HFFc6 (cell line): ENCODE results near the gene RASA3. TPM values are rescaled to one million over a fixed set of nuclear protein-coding genes. Genes with fewer than 3 reads are reported as not detected.

ENCODE experiments used
- DNase-seq: peaks from one replicate; pipeline ENCODE4 v3.0.0-alpha.2; 2018
- H3K27ac Mint-ChIP-seq: 2 replicates; pipeline ENCODE4 v1.8.0; 2020; ENCODE audit warnings: mild to moderate bottlenecking, mixed read lengths
- H3K27me3 Mint-ChIP-seq: 2 replicates; pipeline ENCODE4 v1.8.0; 2021; ENCODE audit warnings: mild to moderate bottlenecking, moderate library complexity, mixed read lengths; ENCODE audit not compliant: insufficient read depth
- H3K36me3 Mint-ChIP-seq: 2 replicates; pipeline ENCODE4 v1.8.0; 2021; ENCODE audit warnings: low read depth, mixed read lengths
- H3K4me1 Mint-ChIP-seq: 2 replicates; pipeline ENCODE4 v1.8.0; 2020; ENCODE audit warnings: low read depth, mixed read lengths
- H3K4me3 Mint-ChIP-seq: 2 replicates; pipeline ENCODE4 v1.8.0; 2020; ENCODE audit warnings: mild to moderate bottlenecking, moderate library complexity, mixed read lengths
- H3K9me3 Mint-ChIP-seq: 2 replicates; pipeline ENCODE4 v1.8.0; 2020; ENCODE audit warnings: mild to moderate bottlenecking, mixed read lengths
- CTCF ChIP-seq: fragments of 200-600 bp; sonication (generic); IDR thresholded peaks from 2 replicates; pipeline ENCODE4 v1.5.0; 2021; ENCODE audit warnings: antibody characterized with exemption, mild to moderate bottlenecking
- total RNA-seq, 6 experiments: library from RNA; stranded (reverse); fragmentation: NEBNext Ultra II Directional; extraction: Animal tissue kit (Norgen Biotek cat#: 25700); gene quantifications; 2 replicates in 1 of 6; 3 replicates in 5 of 6; pipeline ENCODE4 v1.2.3, GENCODE V29; 2021

RASA3 gene
- total RNA-seq, 6 experiments from 2014 or later = 31.6 to 37.6 (median 33.1) TPM

- Mint-ChIP-seq H3K4me1 (peaks cover 51% of the 10 kb centered on the region), H3K4me3 (no peak overlapping the region), H3K27me3 (peaks cover 3% of the 10 kb centered on the region), H3K9me3 (no peaks in the 10 kb centered on the region), H3K36me3 (peaks cover 52% of the 10 kb centered on the region), H3K27ac (no peak overlapping the region; the same call in 1 of the 2 replicates)
- no peak for TF ChIP-seq CTCF
- no peak for DNase-seq
Observed at GRCh38 chr13:114039471-114040141, 92.8 kb downstream of the RASA3 start.

GRCh38 chr13:114038900-114039299 lies 93.5 kb downstream of the RASA3 start:
- TF ChIP-seq CTCF = no peak
- Mint-ChIP-seq H3K27me3 (peaks cover 4% of the 10 kb centered on the region), H3K9me3 (no peaks in the 10 kb centered on the region), H3K36me3 (peaks cover 50% of the 10 kb centered on the region), H3K4me1 (peaks cover 50% of the 10 kb centered on the region), H3K4me3 (no peak overlapping the region), H3K27ac (no peak overlapping the region; the same call in 1 of the 2 replicates)
- DNase-seq = no peak

- H3K4me3 Mint-ChIP-seq = no peak overlapping the region
- no peak for DNase-seq
- peaks cover 48% of the 10 kb centered on the region for H3K4me1 Mint-ChIP-seq
- peaks cover 4% of the 10 kb centered on the region for H3K27me3 Mint-ChIP-seq
- H3K36me3 Mint-ChIP-seq = peaks cover 48% of the 10 kb centered on the region
- TF ChIP-seq CTCF = no peak
- peak overlapping the region; percentile 11; the same call in 1 of the 2 replicates for H3K27ac Mint-ChIP-seq
- no peaks in the 10 kb centered on the region for H3K9me3 Mint-ChIP-seq
Observed at GRCh38 chr13:114038211-114038613, 94.2 kb downstream of the RASA3 start.

GRCh38 chr13:114037674-114038073 lies 94.7 kb downstream of the RASA3 start:
- TF ChIP-seq CTCF = no peak
- DNase-seq = no peak
- Mint-ChIP-seq H3K9me3 (no peaks in the 10 kb centered on the region), H3K27me3 (peaks cover 4% of the 10 kb centered on the region), H3K4me1 (peaks cover 43% of the 10 kb centered on the region), H3K36me3 (peaks cover 43% of the 10 kb centered on the region), H3K27ac (peak overlapping the region; percentile 75), H3K4me3 (no peak overlapping the region; the same call in 1 of the 2 replicates)

- no peak overlapping the region; the same call in 1 of the 2 replicates for H3K4me3 Mint-ChIP-seq
- H3K27me3 Mint-ChIP-seq = peaks cover 7% of the 10 kb centered on the region
- H3K36me3 Mint-ChIP-seq = peaks cover 42% of the 10 kb centered on the region
- peaks cover 61% of the 10 kb centered on the region for H3K4me1 Mint-ChIP-seq
- no peaks in the 10 kb centered on the region for H3K9me3 Mint-ChIP-seq
- peak overlapping the region; percentile 75 for H3K27ac Mint-ChIP-seq
- no peak for TF ChIP-seq CTCF
- no peak for DNase-seq
Observed at GRCh38 chr13:114035583-114036531, 96.6 kb downstream of the RASA3 start.
